Upper lobe of left lung (tissue), 6 donors: ENCODE data around the gene SH3GL3. TPM values are rescaled to one million over a fixed set of nuclear protein-coding genes. Genes with fewer than 3 reads are reported as not detected.

Experiments
- ATAC-seq, 2 donors: fragments of 200-7000 bp; cut with Tn5 transposase; one replicate each; pipeline ENCODE4 v1.9.1; 2022; ENCODE audit warnings: mild to moderate bottlenecking in 2 of 2, moderate library complexity in 2 of 2; ENCODE audit not compliant: low FRiP score in 2 of 2
- DNase-seq, 2 donors: peaks; one replicate each; pipeline ENCODE4 v3.0.0-alpha.2; 2019 to 2020
- H3K27ac ChIP-seq, 4 donors: fragments of 200-600 bp; sonication (generic); one replicate each; pipeline ENCODE4 v1.5.1; 2016 to 2019
- H3K27me3 ChIP-seq, 4 donors: fragments of 200-600 bp; sonication (generic); one replicate each; pipeline ENCODE4 v1.5.1; 2017 to 2019
- H3K36me3 ChIP-seq, 4 donors: fragments of 200-600 bp; sonication (generic); one replicate each; pipeline ENCODE4 v1.5.1; 2016 to 2019
- H3K4me1 ChIP-seq, 4 donors: fragments of 200-600 bp; sonication (generic); one replicate each; pipeline ENCODE4 v1.5.1; 2018 to 2019
- H3K4me3 ChIP-seq, 4 donors: fragments of 200-600 bp; sonication (generic); one replicate each; pipeline ENCODE4 v1.5.1; 2017 to 2019; ENCODE audit warnings: mild to moderate bottlenecking in 2 of 4, moderate library complexity in 1 of 4
- H3K9me3 ChIP-seq, 4 donors: fragments of 200-600 bp; sonication (generic); one replicate each; pipeline ENCODE4 v1.5.1; 2018 to 2019
- EP300 ChIP-seq, 4 donors: sonication (generic); formaldehyde crosslinking; IDR thresholded peaks; one replicate each; pipeline ENCODE4 v1.5.1; 2017; ENCODE audit warnings: antibody characterized with exemption in 4 of 4, control low read depth in 2 of 4
- POLR2A ChIP-seq, 4 donors: fragments of 450-650 bp; IDR thresholded peaks; one replicate each; pipeline ENCODE4 v1.5.1; 2016 to 2017; ENCODE audit warnings: antibody characterized with exemption in 4 of 4, mild to moderate bottlenecking in 2 of 4
- POLR2AphosphoS5 ChIP-seq, 2 donors: sonication (generic); formaldehyde crosslinking; IDR thresholded peaks; one replicate each; pipeline ENCODE4 v1.5.1; 2017; ENCODE audit warnings: antibody characterized with exemption in 2 of 2
- WGBS, 2 donors: methylation state at CpG; one replicate each; pipeline ENCODE4 v1.1.5; 2017 to 2018; 5-methylcytosine and 5-hydroxymethylcytosine counted together
- total RNA-seq, 6 donors: library from RNA; depleted of rRNA in 4 of 6; stranded (reverse); fragments of >200 nt in 4 of 6; gene quantifications; one replicate each; pipeline versions ENCODE4 v1.1.0 to v1.2.1, GENCODE V29; 2016 to 2021
- TF ChIP-seq, protein P1 (sequence below), 6 experiments: fragments of 450-650 bp in 4 of 6; fragments of 200-600 bp in 2 of 6; sonication (generic) in 2 of 6; IDR thresholded peaks; one replicate each; pipeline ENCODE4 v1.5.1; 2016 to 2019; ENCODE audit warnings: antibody characterized with exemption in 6 of 6
- donor health status: DM: no; HTN: no; CAD: no; lungs with moderate emphysema.
- donor health status: DM: no; HTN: yes; CAD: no; lungs with severe emphysema.

The SH3GL3 gene
- total RNA-seq, 6 donors from 2014 or later = 1.8 to 5.5 (median 2.2) TPM; not detected in 1

DNA sequence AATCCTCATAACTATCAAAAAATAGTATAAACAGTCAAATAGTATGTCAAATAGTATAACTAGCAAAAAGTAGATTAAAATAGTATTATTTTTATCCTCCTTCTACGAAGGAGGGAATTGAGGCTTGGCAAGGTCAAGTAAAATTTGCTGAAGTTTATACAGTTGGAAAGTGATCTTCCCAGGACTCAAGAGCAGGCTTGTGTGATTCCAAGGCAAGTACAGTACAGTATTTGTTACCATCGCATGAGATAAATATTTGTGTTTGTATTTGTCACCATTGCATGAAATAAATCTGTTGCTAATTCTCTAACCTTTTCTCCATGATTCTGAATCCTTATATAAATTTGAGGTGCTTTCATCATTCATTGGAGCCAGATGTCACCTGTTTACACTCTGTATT is 28.9 kb downstream of the SH3GL3 start:
- TF ChIP-seq EP300 (IDR thresholded peaks at IDR 0.05) = no peak
- TF ChIP-seq POLR2AphosphoS5 (IDR thresholded peaks at IDR 0.05) = no peak
- TF ChIP-seq, protein P1, sequence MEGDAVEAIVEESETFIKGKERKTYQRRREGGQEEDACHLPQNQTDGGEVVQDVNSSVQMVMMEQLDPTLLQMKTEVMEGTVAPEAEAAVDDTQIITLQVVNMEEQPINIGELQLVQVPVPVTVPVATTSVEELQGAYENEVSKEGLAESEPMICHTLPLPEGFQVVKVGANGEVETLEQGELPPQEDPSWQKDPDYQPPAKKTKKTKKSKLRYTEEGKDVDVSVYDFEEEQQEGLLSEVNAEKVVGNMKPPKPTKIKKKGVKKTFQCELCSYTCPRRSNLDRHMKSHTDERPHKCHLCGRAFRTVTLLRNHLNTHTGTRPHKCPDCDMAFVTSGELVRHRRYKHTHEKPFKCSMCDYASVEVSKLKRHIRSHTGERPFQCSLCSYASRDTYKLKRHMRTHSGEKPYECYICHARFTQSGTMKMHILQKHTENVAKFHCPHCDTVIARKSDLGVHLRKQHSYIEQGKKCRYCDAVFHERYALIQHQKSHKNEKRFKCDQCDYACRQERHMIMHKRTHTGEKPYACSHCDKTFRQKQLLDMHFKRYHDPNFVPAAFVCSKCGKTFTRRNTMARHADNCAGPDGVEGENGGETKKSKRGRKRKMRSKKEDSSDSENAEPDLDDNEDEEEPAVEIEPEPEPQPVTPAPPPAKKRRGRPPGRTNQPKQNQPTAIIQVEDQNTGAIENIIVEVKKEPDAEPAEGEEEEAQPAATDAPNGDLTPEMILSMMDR (IDR thresholded peaks at IDR 0.05) = no peak
- TF ChIP-seq POLR2A (IDR thresholded peaks at IDR 0.05) = no peak
- H3K4me1 ChIP-seq = no peaks in the 10 kb centered on the region
- no peaks in the 10 kb centered on the region for H3K9me3 ChIP-seq
- no peak overlapping the region for H3K27ac ChIP-seq
- H3K27me3 ChIP-seq = no peaks in the 10 kb centered on the region
- H3K4me3 ChIP-seq = no peak overlapping the region
- no peaks in the 10 kb centered on the region for H3K36me3 ChIP-seq
- WGBS, 2 donors = 74 to 78% methylated on average over 2 of the region's 2 CpGs
- DNase-seq (no peak), ATAC-seq (no peak)

DNA sequence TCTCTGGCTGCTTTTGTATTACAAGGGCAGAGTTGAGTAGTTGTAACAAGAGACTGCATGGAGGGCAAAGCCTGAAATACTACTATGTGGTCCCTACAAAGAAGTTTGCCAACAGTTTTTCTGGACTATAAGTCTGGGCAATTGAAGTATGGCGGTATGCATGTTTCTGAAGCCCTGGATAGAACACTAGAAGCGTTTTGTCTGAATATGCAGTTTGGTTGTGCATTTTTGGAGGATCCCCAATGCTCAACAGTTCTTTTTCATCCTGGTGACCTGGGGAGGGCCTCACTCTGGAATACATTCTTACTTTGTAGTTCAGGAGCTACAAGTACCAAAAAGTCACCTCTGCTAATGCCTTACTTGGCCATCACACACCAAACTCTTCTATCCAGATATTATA is 29.6 kb downstream of the SH3GL3 start:
- Histone ChIP-seq H3K4me1 (no peaks in the 10 kb centered on the region), H3K27ac (no peak overlapping the region), H3K9me3 (no peaks in the 10 kb centered on the region), H3K36me3 (no peaks in the 10 kb centered on the region), H3K27me3 (no peaks in the 10 kb centered on the region), H3K4me3 (no peak overlapping the region)
- DNase-seq = no peak
- TF ChIP-seq, protein P1 (IDR thresholded peaks at IDR 0.05) = no peak
- TF ChIP-seq POLR2A (IDR thresholded peaks at IDR 0.05) (no peak), POLR2AphosphoS5 (IDR thresholded peaks at IDR 0.05) (no peak), EP300 (IDR thresholded peaks at IDR 0.05) (no peak)
- WGBS, 2 donors = 79 to 86% methylated on average over 2 of the region's 2 CpGs
- ATAC-seq = no peak

DNA sequence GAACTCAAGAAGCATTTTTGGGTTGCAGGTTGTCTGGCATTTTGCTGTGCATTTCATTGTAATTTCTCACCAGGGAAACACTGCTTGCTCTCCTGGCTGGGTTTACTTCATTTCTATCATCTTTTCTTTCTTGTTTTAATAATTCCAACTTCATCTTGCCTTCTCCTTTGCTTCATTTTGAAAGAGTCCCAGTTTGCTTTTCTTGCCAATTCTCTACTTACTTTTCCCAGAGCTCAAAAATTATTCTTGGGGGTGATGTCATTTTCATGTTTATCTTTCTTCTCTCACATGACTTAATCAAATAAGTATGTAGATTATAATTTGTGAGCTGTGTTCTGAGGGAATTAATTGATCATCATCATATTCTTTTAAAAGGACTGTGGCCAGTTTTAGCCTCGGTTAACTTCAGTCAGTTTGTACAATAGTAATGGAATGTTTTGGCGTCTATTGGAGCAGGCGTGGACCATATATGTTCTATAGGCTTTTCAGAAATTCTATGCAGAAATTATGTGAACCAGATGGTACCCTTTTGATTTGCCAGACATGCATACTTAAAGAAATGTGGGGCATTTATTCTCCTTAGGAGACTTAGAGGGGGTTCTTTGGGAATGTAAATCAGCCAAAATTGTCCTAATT is 30.1 kb downstream of the SH3GL3 start:
- WGBS, 2 donors = 83% methylated on average over 3 of the region's 3 CpGs
- DNase-seq = no peak

DNA sequence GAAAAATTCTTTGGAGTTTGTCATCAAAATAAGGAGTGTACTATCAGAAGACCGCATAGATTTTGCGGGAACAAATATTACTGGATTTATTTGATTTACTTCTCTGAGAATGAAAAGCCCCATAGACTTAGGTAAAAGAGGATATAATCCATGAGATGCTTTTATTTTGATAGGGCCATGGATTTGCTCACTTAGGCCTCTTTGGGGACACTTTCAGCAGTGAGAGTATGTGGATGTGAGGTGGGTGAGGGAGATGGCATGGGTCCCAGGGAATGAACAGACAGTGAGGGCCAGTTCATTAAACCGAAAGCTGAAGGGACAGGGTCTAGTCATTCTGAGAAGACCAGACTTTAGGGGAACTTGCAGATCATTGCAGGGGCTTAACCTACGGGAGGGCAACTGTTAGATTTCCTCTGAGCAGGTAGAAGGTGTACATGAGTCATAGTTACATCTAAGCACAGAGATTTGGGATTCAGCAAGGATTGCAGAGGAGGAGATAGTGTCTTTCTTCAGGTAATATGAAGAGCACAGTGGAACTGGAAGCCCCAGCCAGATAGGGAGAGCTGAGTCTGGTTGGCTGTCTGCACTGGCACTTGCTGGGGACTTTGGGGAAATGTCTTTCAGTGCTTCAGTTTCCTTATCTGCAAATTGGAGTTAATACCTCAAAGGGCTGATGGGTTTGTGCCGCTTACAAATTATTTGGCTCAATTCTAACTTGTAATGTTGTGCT is 30.8 kb downstream of the SH3GL3 start:
- DNase-seq = no peak
- no peaks in the 10 kb centered on the region for H3K36me3 ChIP-seq
- no peak overlapping the region for H3K27ac ChIP-seq
- TF ChIP-seq POLR2A (IDR thresholded peaks at IDR 0.05) (no peak), EP300 (IDR thresholded peaks at IDR 0.05) (no peak), POLR2AphosphoS5 (IDR thresholded peaks at IDR 0.05) (no peak)
- TF ChIP-seq, protein P1 (IDR thresholded peaks at IDR 0.05) = no peak
- H3K27me3 ChIP-seq = no peaks in the 10 kb centered on the region
- no peak overlapping the region for H3K4me3 ChIP-seq
- WGBS, 2 donors = 81 to 84% methylated on average over 5 of the region's 5 CpGs
- ATAC-seq = no peak
- H3K4me1 ChIP-seq = no peaks in the 10 kb centered on the region
- H3K9me3 ChIP-seq = no peaks in the 10 kb centered on the region

More for the DNA sequence above, 30.1 kb downstream of the SH3GL3 start:
- ATAC-seq = no peak
- Histone ChIP-seq H3K4me3 (no peak overlapping the region), H3K4me1 (no peaks in the 10 kb centered on the region), H3K9me3 (no peaks in the 10 kb centered on the region), H3K27ac (no peak overlapping the region), H3K27me3 (no peaks in the 10 kb centered on the region), H3K36me3 (no peaks in the 10 kb centered on the region)
- TF ChIP-seq EP300 (IDR thresholded peaks at IDR 0.05) = no peak

DNA sequence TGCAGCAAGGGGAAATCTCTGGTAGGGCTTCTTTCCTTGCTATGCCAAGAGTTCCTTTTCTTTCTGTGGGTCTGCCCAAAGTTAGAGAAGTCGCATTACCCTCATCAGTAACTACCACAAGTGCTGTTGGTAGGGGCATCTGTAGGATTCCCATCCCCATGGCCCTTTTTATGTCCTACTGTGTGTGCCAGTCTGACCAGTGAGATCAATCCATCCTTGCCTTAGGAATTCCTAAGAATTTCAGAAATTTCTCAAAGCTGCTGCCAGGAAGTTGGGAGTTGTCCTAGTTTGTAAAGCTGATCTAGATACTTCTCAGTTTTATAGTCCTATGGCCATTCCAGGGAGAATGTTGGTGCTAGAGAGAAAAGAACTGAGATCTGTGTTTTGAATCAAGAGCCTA is 36.5 kb downstream of the SH3GL3 start:
- no peak for DNase-seq
- Histone ChIP-seq H3K4me1 (no peaks in the 10 kb centered on the region), H3K4me3 (no peak overlapping the region), H3K9me3 (no peaks in the 10 kb centered on the region), H3K36me3 (no peaks in the 10 kb centered on the region), H3K27ac (no peak overlapping the region), H3K27me3 (no peaks in the 10 kb centered on the region)
- no peak for ATAC-seq
- 91 to 100% methylated on average over 1 of the region's 1 CpG for WGBS, 2 donors
- TF ChIP-seq, protein P1 (IDR thresholded peaks at IDR 0.05) = no peak
- TF ChIP-seq POLR2A (IDR thresholded peaks at IDR 0.05) (no peak), POLR2AphosphoS5 (IDR thresholded peaks at IDR 0.05) (no peak), EP300 (IDR thresholded peaks at IDR 0.05) (no peak)
